OCI-LY1 (cell line): Measurements from ENCODE around the gene MYO5C.
A peak's percentile ranks its signal among the peaks of the same experiment; 100 is the strongest.

ENCODE experiments used
- H2AFZ ChIP-seq: fragments of 200-600 bp; sonication (generic), shearing (Covaris generic); 2 replicates; pipeline ENCODE4 v1.6.0; 2014; ENCODE audit warnings: antibody characterized with exemption, mild to moderate bottlenecking, low read length
- H3F3A ChIP-seq: fragments of 200-600 bp; sonication (generic), shearing (Covaris generic); 2 replicates; pipeline ENCODE4 v1.6.0; 2014; ENCODE audit warnings: mild to moderate bottlenecking, antibody characterized with exemption, low read length, moderate library complexity; ENCODE audit not compliant: insufficient read depth
- H3K27ac ChIP-seq: fragments of 200-600 bp; sonication (generic); 2 replicates; pipeline ENCODE4 v1.5.1; 2014; ENCODE audit warnings: low read length, mixed run types, mild to moderate bottlenecking, low read depth; ENCODE audit not compliant: poor library complexity, severe bottlenecking
- H3K27me3 ChIP-seq: fragments of 200-600 bp; sonication (generic); 2 replicates; pipeline ENCODE4 v1.6.0; 2014; ENCODE audit warnings: antibody characterized with exemption, mild to moderate bottlenecking, low read length, moderate library complexity; ENCODE audit not compliant: insufficient read depth
- H3K36me3 ChIP-seq: fragments of 200-600 bp; sonication (generic); 2 replicates; pipeline ENCODE4 v1.6.1; 2014; ENCODE audit warnings: mild to moderate bottlenecking, antibody characterized with exemption, low read length, moderate library complexity, mixed read lengths; ENCODE audit not compliant: insufficient read depth
- H3K4me1 ChIP-seq: fragments of 200-600 bp; sonication (generic); 2 replicates; pipeline ENCODE4 v1.5.1; 2014; ENCODE audit warnings: mild to moderate bottlenecking, low read length, moderate library complexity; ENCODE audit not compliant: insufficient read depth, severe bottlenecking
- H3K4me2 ChIP-seq: fragments of 200-600 bp; sonication (generic), shearing (Covaris generic); 2 replicates; pipeline ENCODE4 v1.6.1; 2014; ENCODE audit warnings: low read length
- H3K4me3 ChIP-seq: fragments of 200-600 bp; sonication (generic); 2 replicates; pipeline ENCODE4 v1.5.1; 2014; ENCODE audit warnings: low read length, low read depth, mild to moderate bottlenecking, mixed read lengths; ENCODE audit not compliant: poor library complexity, severe bottlenecking
- H3K79me2 ChIP-seq: fragments of 200-600 bp; shearing (Covaris generic); 2 replicates; pipeline ENCODE4 v1.6.1; 2016; ENCODE audit warnings: mixed run types, low read length, mixed read lengths; ENCODE audit not compliant: insufficient read depth
- H3K9ac ChIP-seq: fragments of 200-600 bp; sonication (generic), shearing (Covaris generic); 2 replicates; pipeline ENCODE4 v1.6.1; 2014; ENCODE audit warnings: mild to moderate bottlenecking, low read length, mixed read lengths
- H3K9me2 ChIP-seq: fragments of 200-600 bp; sonication (generic), shearing (Covaris generic); 2 replicates; pipeline ENCODE4 v1.6.1; 2014; ENCODE audit warnings: low read depth, mild to moderate bottlenecking, low read length, mixed read lengths
- H3K9me3 ChIP-seq: fragments of 200-600 bp; shearing (Covaris generic); 2 replicates; pipeline ENCODE4 v1.6.1; 2014; ENCODE audit warnings: low read length, mixed read lengths
- H4K20me1 ChIP-seq: fragments of 200-600 bp; sonication (generic), shearing (Covaris generic); 2 replicates; pipeline ENCODE4 v1.6.0; 2016; ENCODE audit warnings: mild to moderate bottlenecking, low read length; ENCODE audit not compliant: insufficient read depth
- CTCF ChIP-seq: fragments of 200-600 bp; sonication (generic), shearing (Covaris generic); IDR thresholded peaks from 2 replicates; pipeline ENCODE4 v1.5.1; 2017; ENCODE audit warnings: mild to moderate bottlenecking, antibody characterized with exemption, low read length, moderate library complexity, mixed read lengths
- EZH2 ChIP-seq: fragments of 200-600 bp; sonication (generic), shearing (Covaris generic); IDR thresholded peaks from 2 replicates; pipeline ENCODE4 v1.8.0; 2017; ENCODE audit warnings: borderline replicate concordance, mixed run types, mild to moderate bottlenecking, antibody characterized with exemption, low read length, moderate library complexity, mixed read lengths

Gene MYO5C

GRCh38 chr15:52153900-52154895, 141.4 kb downstream of the MYO5C start:
- Histone ChIP-seq H3K9me2 (no peaks in the 10 kb centered on the region), H2AFZ (no peak overlapping the region), H3K4me3 (no peak overlapping the region), H3K27me3 (no peaks in the 10 kb centered on the region), H3K27ac (peak overlapping the region; percentile 7), H3K36me3 (peaks cover 26% of the 10 kb centered on the region), H3K9me3 (no peaks in the 10 kb centered on the region), H3F3A (0 out of 2 replicates have a peak, but pooled peaks cover 3% of the 10 kb centered on the region), H3K9ac (no peak overlapping the region), H4K20me1 (no peaks in the 10 kb centered on the region), H3K4me1 (peaks cover 42% of the 10 kb centered on the region), H3K79me2 (peaks cover 5% of the 10 kb centered on the region; the same call in 1 of the 2 replicates), H3K4me2 (no peak overlapping the region)
- TF ChIP-seq EZH2: no peak
- TF ChIP-seq CTCF: no peak

GRCh38 chr15:52151353-52151752, 144.3 kb downstream of the MYO5C start:
- H4K20me1 ChIP-seq: no peaks in the 10 kb centered on the region
- H3K4me2 ChIP-seq: peak overlapping the region; percentile 26
- H3K79me2 ChIP-seq: no peaks in the 10 kb centered on the region
- H2AFZ ChIP-seq: no peak overlapping the region
- no peak for TF ChIP-seq EZH2
- TF ChIP-seq CTCF: no peak
- peak overlapping the region; percentile 89 for H3K27ac ChIP-seq
- H3K9me2 ChIP-seq: no peaks in the 10 kb centered on the region
- H3K4me1 ChIP-seq: peaks cover 41% of the 10 kb centered on the region
- no peaks in the 10 kb centered on the region for H3K9me3 ChIP-seq
- H3K9ac ChIP-seq: peak overlapping the region; percentile 41
- H3F3A ChIP-seq: 0 out of 2 replicates have a peak, but pooled peaks cover 3% of the 10 kb centered on the region
- H3K27me3 ChIP-seq: no peaks in the 10 kb centered on the region
- peaks cover 52% of the 10 kb centered on the region for H3K36me3 ChIP-seq
- peak overlapping the region; percentile 12 for H3K4me3 ChIP-seq

- Histone ChIP-seq H3K79me2 (no peaks in the 10 kb centered on the region), H3K9me2 (no peaks in the 10 kb centered on the region), H3K4me1 (peaks cover 37% of the 10 kb centered on the region), H3K36me3 (peaks cover 56% of the 10 kb centered on the region), H3K9me3 (no peaks in the 10 kb centered on the region), H3K4me3 (peak overlapping the region; percentile 12), H4K20me1 (no peaks in the 10 kb centered on the region), H2AFZ (no peak overlapping the region), H3K4me2 (peak overlapping the region; percentile 26), H3F3A (0 out of 2 replicates have a peak, but pooled peaks cover 3% of the 10 kb centered on the region), H3K27ac (peak overlapping the region; percentile 89), H3K27me3 (no peaks in the 10 kb centered on the region), H3K9ac (peak overlapping the region; percentile 41)
- no peak for TF ChIP-seq CTCF
Measured at GRCh38 chr15:52150871-52151270, 144.7 kb downstream of the MYO5C start.
